ENCODE results near the gene ARHGAP32.

ARHGAP32 gene

GRCh38 chr11:129106788-129107187 is 85.3 kb downstream of the ARHGAP32 start:
- no peak for DNase-seq

GRCh38 chr11:129102756-129103155 is 89.4 kb downstream of the ARHGAP32 start:
- DNase-seq: no peak

DNA sequence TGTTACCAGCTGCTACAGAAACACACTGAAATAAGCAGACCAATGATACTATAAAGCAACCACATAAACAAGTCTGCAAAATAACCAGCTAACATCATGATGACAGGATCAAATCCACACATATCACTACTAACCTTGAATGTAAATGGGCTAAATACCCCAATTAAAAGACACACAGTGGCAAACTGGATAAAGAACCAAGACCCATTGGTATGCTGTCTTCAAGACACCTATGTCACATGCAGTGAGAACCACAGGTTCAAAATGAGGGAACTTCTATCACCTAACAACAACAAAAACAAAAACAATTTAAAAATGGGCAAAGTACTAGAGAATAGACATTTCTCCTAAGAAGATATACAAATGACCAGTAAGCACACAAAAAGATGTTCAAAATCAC is 89.9 kb downstream of the ARHGAP32 start:
- no peak for DNase-seq

DNA sequence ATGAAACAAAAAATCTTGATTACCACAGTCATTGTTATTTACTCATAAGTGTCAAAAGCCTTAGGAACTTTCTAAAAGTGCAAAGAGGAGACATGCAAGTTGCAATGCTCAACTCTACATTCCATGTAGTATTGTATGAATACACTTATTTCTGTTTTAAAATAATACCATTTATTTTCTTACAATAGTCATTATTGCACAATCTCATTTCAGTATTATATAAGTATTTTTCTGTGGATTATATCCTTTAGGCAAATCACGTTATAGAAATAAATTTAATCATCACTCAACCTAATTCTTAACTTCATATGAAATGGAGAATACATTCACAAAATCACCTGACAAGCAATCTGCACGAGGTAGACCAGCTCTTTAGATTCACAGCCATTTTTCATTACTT is 98.8 kb downstream of the ARHGAP32 start:
- no peak for DNase-seq

DNA sequence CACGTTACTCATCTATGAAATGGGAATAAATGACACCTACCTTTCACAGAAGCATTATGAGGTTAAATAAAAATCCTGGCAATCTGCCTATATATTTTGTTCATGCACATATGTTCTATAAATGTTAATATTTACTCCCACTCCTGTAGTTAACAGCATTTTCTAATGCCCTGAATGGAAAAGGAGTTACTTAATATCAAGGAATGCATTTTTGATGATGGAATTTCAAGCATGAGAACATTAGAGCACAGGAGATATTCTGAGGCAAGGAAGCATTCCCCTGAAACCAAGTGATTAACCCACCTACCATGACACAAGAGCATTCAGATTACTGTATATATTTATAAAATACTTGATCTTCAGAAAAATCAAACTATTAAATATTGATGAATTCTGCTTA is 102.1 kb downstream of the ARHGAP32 start:
- no peak for DNase-seq

DNA sequence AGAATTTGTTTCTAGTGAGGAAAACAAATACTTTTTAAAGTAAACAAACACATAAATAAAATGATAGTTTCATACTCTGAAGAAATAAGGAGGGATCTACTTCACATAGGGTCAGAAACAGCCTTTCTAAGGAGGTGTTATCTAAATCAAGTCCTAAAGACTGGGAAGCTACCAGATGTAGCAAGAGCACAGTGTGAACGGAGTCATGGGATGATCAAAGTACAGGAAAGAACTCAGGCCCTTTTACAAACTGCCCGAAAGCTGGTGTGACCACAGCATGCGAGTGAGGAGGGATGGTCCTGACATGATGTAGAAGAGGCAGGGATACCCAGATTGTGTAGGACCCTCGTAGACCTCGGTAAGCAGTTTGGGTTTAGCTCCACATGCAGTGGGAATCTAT is 102.8 kb downstream of the ARHGAP32 start:
- no peak for DNase-seq

DNA sequence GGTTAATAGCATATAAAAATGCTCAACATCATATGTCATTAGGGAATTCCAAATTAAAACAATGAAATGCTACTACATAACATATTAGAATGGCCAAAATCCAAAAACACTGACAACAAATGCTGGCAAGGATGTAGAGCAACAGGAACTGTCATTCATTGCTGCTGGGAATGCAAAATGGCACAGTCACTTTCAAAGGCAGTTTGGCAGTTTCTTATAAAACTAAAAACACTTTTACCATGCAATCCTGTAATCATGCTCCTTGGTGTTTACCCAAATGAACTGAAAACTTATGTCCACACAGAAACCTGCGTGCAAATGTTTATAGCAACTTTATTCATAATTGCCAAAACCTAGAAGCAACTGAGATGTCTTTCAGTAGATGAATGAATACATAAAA is 105.1 kb downstream of the ARHGAP32 start:
- no peak for DNase-seq

DNA sequence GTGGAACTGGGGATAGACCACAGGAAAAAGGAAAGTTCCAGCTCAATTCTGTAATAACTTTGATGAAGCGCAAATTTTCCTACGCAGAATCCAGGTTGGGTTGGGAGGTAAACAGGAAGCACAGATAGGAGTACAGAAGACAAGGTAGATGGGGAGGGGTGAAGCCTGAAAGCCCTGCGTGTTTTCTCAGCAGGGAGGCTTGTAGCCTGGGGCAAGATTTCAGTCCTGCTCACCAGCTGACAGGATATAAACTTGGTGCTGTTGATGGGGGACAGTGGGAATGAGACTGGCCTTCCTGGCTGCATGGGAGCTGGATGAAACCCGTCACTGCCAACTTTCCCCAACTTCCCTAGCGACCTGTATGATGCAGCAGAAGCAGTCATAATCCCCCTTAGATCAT is 114.9 kb downstream of the ARHGAP32 start:
- DNase-seq: no peak

- DNase-seq: no peak
Observed at GRCh38 chr11:129075757-129076156, 116.4 kb downstream of the ARHGAP32 start.

- no peak for DNase-seq
Observed at GRCh38 chr11:129067454-129067853, 124.7 kb downstream of the ARHGAP32 start.

GRCh38 chr11:129066229-129066628 is 125.9 kb downstream of the ARHGAP32 start:
- no peak for DNase-seq

GRCh38 chr11:129063118-129063517 is 129.0 kb downstream of the ARHGAP32 start:
- DNase-seq: no peak

GRCh38 chr11:129061492-129062230 is 130.5 kb downstream of the ARHGAP32 start:
- no peak for DNase-seq

- no peak for DNase-seq
Observed at GRCh38 chr11:129056916-129057315, 135.2 kb downstream of the ARHGAP32 start.

- no peak for DNase-seq
Observed at GRCh38 chr11:129055196-129055595, 136.9 kb downstream of the ARHGAP32 start.

- DNase-seq: no peak
Observed at GRCh38 chr11:129048911-129049310, 143.2 kb downstream of the ARHGAP32 start.

GRCh38 chr11:129045150-129045549 is 147.0 kb downstream of the ARHGAP32 start:
- no peak for DNase-seq

DNA sequence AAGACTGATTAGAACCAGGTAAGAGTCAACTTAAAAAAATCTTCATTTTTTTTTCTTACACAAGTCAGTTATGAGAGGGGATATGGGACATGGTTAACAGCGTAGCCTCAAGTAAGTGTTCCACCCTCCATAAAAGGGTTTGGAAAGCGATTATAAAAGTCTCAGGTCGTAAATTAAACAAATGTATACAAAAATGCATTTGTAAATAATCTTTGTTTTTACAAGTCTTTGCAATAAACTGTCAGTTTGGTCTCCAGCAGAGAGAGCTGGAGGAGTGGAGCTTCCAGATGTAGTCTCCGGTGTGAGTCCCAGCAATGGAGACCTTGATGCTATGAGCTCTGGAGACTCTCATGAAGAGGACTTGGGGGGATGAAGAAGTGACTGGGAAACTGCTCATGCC is 149.6 kb downstream of the ARHGAP32 start:
- no peak for DNase-seq

GRCh38 chr11:129041611-129042018 is 150.5 kb downstream of the ARHGAP32 start:
- DNase-seq: no peak

DNA sequence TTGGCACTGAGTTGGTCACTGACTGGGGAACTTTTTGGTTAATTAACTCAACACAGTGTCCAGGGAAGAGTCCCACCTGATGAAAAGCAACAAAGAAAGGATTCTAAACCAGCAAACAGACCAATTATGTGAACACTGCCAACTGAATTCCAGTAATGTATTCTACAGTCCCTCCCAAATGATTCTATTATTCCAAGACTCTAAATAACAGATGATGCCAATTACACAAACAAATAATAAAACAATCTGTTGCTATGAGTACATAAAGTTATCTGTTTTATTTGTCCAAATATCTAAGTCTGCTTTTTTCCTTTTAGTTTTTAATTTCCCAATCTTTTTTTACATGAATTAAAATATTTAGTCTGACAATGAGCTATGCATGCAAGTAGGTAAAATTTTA is 151.2 kb downstream of the ARHGAP32 start:
- no peak for DNase-seq

GRCh38 chr11:129035244-129035643 is 156.9 kb downstream of the ARHGAP32 start:
- DNase-seq: no peak

- DNase-seq: no peak
Observed at GRCh38 chr11:129034001-129034400, 158.1 kb downstream of the ARHGAP32 start.

DNA sequence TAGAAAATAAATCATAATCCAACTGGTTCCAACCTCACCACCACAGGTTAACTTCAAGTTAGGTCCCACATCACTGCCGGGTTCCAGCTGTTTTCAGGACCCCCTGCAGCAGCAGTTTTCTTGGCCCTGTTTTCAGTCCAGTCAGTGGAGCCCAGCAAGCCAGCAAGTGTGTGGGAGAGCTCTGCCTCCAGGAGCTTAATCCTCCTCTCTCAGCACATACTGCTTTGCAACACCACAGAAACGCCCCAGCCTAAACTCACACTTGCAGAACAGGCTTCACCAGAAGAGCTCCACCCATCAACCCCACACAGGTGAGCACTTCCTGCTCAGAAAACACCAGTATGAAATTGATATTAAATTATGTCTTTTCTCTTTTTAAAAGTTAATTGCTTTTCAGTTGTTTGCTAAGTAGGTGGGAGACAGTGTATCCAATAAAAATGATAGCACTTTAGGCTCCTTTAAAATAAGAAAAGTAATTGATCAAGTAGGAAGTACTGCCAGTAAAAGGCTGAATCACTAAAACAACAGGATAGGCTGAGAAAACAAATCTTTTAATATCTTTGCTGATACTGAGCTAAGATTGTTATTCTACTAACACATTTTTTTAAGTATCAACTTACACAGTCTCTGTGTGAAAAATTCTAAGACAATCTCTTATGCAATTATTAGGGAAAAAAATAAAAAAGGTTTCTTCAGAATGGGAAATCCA is 168.0 kb downstream of the ARHGAP32 start:
- peak; percentile 63 for DNase-seq

GRCh38 chr11:129021295-129021694 is 170.8 kb downstream of the ARHGAP32 start:
- no peak for DNase-seq

GRCh38 chr11:129018991-129019390 is 173.1 kb downstream of the ARHGAP32 start:
- DNase-seq: no peak

All from activated effector memory CD4-positive, alpha-beta T cell treated with anti-CD3 and anti-CD28 coated beads, Interleukin-2, amount 50 U/mL, for 16 hours (primary cell).